SU-DHL-6 (cell line): Measurements from ENCODE around the gene TENM4.

Experiments
- CTCF ChIP-seq: fragments of 200-600 bp; sonication (generic); IDR thresholded peaks from one replicate; pipeline ENCODE4 v1.5.1; 2017; ENCODE audit warnings: antibody characterized with exemption, mild to moderate bottlenecking, low read length, moderate library complexity; ENCODE audit not compliant: insufficient read depth, poor library complexity, severe bottlenecking
- EZH2phosphoT487 ChIP-seq: fragments of 200-600 bp; sonication (generic), shearing (Covaris generic); conservative IDR thresholded peaks from 2 replicates; pipeline ENCODE4 v1.6.1; 2018; ENCODE audit warnings: mild to moderate bottlenecking, antibody characterized with exemption, low read length, moderate library complexity, mixed read lengths

DNA sequence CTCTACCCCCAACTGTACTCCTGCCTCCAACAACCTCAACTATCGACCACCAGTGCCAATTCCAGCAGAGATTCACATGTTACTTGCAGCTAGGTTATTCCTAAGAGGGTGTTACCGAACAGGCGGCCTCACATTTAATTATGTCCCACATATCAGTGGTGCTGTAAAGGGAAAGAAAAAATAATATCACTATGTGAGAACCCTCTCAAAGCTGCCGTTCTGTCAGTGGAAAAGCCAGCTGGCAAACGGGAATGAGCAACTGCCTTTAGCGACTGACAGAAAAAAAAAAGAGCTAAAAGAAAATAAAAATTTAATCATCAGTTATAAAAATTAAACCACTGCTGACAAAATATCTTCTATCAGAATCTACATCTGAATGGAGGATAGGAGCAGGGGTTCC, 595.3 kb downstream of the TENM4 start:
- TF ChIP-seq CTCF = no peak
- TF ChIP-seq EZH2phosphoT487 = no peak
